ENCODE data around the gene LHFPL6.

Gene LHFPL6

GRCh38 chr13:39402221-39402970 lies 200.6 kb downstream of the LHFPL6 start:
- Histone ChIP-seq H3K9me3 (ENCODE audit: insufficient read depth, low read length, severe bottlenecking) (no peaks in the 10 kb centered on the region), H3K4me1 (ENCODE audit: insufficient read depth, low read length) (no peaks in the 10 kb centered on the region), H3K4me2 (ENCODE audit: insufficient read depth, low read length) (no peak overlapping the region), H2AFZ (ENCODE audit: low read depth, low read length) (no peak overlapping the region), H3K9ac (ENCODE audit: low read depth, low read length) (no peak overlapping the region), H3K27me3 (ENCODE audit: insufficient read depth, low read length, poor library complexity) (no peaks in the 10 kb centered on the region), H3K4me3 (ENCODE audit: low read depth in 1 of 2, low read length in 2 of 2) (no peak overlapping the region), H3K79me2 (ENCODE audit: insufficient read depth, low read length) (no peaks in the 10 kb centered on the region), H4K20me1 (ENCODE audit: insufficient read depth, low read length) (no peaks in the 10 kb centered on the region), H3K36me3 (ENCODE audit: insufficient read depth, low read length) (no peaks in the 10 kb centered on the region), H3K27ac (ENCODE audit: low read length) (no peak overlapping the region)
- DNase-seq: no peak
- ATAC-seq (ENCODE audit: insufficient read depth, low read depth): no peak
- TF ChIP-seq EZH2 (IDR thresholded peaks at IDR 0.05; ENCODE audit: borderline replicate concordance, low read depth, low read length, severe bottlenecking): no peak
- no peak for TF ChIP-seq CTCF (IDR thresholded peaks at IDR 0.05; ENCODE audit: borderline replicate concordance, extremely low read depth, low read length, poor library complexity, severe bottlenecking)

GRCh38 chr13:39401756-39402155 lies 201.2 kb downstream of the LHFPL6 start:
- Histone ChIP-seq H3K9me3 (ENCODE audit: insufficient read depth, low read length, severe bottlenecking) (no peaks in the 10 kb centered on the region), H3K27me3 (ENCODE audit: insufficient read depth, low read length, poor library complexity) (no peaks in the 10 kb centered on the region), H3K4me2 (ENCODE audit: insufficient read depth, low read length) (no peak overlapping the region), H3K27ac (ENCODE audit: low read length) (no peak overlapping the region), H3K4me1 (ENCODE audit: insufficient read depth, low read length) (no peaks in the 10 kb centered on the region), H3K79me2 (ENCODE audit: insufficient read depth, low read length) (no peaks in the 10 kb centered on the region), H3K4me3 (ENCODE audit: low read depth in 1 of 2, low read length in 2 of 2) (no peak overlapping the region), H3K36me3 (ENCODE audit: insufficient read depth, low read length) (no peaks in the 10 kb centered on the region), H2AFZ (ENCODE audit: low read depth, low read length) (no peak overlapping the region), H4K20me1 (ENCODE audit: insufficient read depth, low read length) (no peaks in the 10 kb centered on the region), H3K9ac (ENCODE audit: low read depth, low read length) (no peak overlapping the region)
- ATAC-seq (ENCODE audit: insufficient read depth, low read depth) (no peak), DNase-seq (no peak)
- TF ChIP-seq EZH2 (IDR thresholded peaks at IDR 0.05; ENCODE audit: borderline replicate concordance, low read depth, low read length, severe bottlenecking) (no peak), CTCF (IDR thresholded peaks at IDR 0.05; ENCODE audit: borderline replicate concordance, extremely low read depth, low read length, poor library complexity, severe bottlenecking) (no peak)

- no peak overlapping the region for H3K4me3 ChIP-seq (ENCODE audit: low read depth in 1 of 2, low read length in 2 of 2)
- H3K36me3 ChIP-seq (ENCODE audit: insufficient read depth, low read length): no peaks in the 10 kb centered on the region
- no peak overlapping the region for H2AFZ ChIP-seq (ENCODE audit: low read depth, low read length)
- no peaks in the 10 kb centered on the region for H3K27me3 ChIP-seq (ENCODE audit: insufficient read depth, low read length, poor library complexity)
- no peaks in the 10 kb centered on the region for H4K20me1 ChIP-seq (ENCODE audit: insufficient read depth, low read length)
- H3K4me1 ChIP-seq (ENCODE audit: insufficient read depth, low read length): no peaks in the 10 kb centered on the region
- ATAC-seq (ENCODE audit: insufficient read depth, low read depth): no peak
- no peak overlapping the region for H3K9ac ChIP-seq (ENCODE audit: low read depth, low read length)
- no peak overlapping the region for H3K27ac ChIP-seq (ENCODE audit: low read length)
- TF ChIP-seq CTCF (IDR thresholded peaks at IDR 0.05; ENCODE audit: borderline replicate concordance, extremely low read depth, low read length, poor library complexity, severe bottlenecking) (no peak), EZH2 (IDR thresholded peaks at IDR 0.05; ENCODE audit: borderline replicate concordance, low read depth, low read length, severe bottlenecking) (no peak)
- no peaks in the 10 kb centered on the region for H3K79me2 ChIP-seq (ENCODE audit: insufficient read depth, low read length)
- no peaks in the 10 kb centered on the region for H3K9me3 ChIP-seq (ENCODE audit: insufficient read depth, low read length, severe bottlenecking)
- H3K4me2 ChIP-seq (ENCODE audit: insufficient read depth, low read length): no peak overlapping the region
- no peak for DNase-seq
Measured at GRCh38 chr13:39401046-39401705, 201.8 kb downstream of the LHFPL6 start.
